Fibroblast of peridontal ligament (primary cell): ENCODE measurements around the gene MED9.

Experiments
- DNase-seq: peaks from one replicate; pipeline ENCODE4 v3.0.0-alpha.2; 2010; ENCODE audit errors: extremely low read depth

Gene MED9

DNA sequence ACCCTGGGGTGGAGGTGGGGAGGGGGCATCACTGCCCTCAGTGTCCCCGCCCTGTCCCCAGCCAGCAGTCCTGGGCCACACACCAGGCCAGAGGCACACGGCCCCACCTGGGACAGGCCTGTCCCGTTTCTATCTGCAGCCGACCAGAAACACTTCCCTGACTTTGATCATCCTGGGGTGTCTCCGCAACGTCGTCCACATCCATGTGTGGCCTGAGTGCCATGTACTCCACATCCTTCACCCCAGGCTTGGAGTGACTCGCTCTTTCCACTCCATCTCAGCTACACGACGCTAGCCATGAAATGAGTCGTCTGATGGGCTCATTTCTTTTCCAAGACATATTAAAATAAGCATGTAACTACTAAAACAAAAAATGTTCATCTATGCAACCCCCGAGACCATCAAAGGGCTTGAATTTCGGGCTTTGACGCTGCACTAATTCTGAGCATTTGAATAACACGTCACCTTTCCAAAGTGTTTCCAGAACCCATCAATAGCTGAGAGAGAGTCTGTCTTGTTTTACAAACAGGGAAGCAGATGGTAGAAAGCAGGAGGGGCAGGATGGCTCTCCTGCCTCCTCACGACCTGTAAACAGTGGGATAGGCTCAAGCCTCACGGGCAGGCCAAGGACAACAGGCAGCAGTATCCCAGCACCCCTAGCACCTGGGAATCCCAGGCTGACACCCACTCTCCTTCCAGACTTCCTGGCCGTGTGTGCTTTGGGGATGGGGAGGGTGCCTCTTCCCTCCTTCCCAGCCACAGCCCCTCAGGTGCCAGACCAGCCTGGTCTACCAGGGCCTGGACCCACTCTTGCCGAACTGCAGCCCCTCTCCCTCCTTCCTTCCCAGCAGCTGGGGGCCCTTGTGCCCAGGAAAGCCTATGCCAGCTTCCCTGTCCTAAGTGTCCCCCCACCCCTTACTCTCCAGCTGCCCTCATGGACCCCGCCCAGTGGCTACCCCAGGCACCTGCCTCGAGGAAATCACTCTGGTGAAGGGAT lies 39.4 kb downstream of the MED9 start:
- peak; percentile 79 for DNase-seq

DNA sequence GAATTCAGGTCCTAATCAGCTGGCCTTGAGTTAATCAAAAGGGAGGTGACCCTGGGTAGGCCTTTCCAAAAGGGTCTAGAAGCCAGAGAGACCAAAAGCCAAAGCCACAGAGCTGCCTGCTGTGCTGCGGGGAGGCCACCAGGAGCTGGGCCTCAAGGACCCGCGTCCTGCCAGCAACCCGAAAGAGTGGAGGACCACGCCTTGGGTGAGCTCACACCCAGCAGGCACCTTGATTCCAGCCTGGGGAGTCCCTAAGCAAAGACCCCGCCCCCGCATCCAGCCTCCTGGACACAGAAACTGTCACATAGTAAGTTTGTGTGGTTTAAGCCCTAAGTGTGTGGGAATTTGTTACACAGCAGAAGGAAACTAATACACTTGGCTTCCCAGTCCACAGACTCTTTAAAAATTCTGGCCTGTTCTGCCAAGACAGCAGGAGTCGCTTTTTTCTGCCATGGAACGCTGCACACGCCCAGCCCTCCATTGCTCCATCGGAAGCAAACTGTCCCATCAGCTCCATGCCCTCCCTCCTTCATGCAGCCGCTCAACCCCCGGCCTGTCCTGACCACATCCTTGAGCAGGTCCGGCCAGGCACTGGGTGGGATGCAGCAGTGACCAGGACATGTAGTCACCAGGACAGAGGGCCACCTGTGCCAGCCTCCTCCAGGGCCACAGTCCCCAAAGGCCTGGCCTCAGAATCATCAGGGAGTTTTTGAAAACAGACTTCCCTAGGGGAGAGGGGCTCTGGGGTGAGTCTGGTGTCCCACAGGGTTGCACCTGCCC lies 40.3 kb downstream of the MED9 start:
- DNase-seq: no peak

DNA sequence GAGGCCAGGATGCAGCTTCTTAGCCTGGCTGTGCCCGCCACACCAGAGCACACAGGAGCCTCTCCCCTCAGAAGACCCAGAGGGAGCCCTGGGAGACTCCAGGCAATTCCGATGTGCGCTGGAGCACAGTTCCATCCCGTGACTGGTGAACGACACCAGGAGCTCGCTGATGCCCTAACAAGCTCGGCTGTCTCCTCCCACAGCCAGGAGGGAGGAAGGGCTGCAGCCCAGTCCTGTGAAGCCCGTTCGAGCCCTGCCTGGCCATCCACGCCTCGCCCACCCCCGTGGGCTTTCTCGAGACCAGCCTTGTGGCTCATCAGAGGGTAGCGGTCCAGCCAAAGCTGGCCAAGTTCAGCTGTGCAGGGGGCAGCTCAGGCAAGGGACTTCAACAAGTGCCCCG lies 41.2 kb downstream of the MED9 start:
- DNase-seq: no peak

DNA sequence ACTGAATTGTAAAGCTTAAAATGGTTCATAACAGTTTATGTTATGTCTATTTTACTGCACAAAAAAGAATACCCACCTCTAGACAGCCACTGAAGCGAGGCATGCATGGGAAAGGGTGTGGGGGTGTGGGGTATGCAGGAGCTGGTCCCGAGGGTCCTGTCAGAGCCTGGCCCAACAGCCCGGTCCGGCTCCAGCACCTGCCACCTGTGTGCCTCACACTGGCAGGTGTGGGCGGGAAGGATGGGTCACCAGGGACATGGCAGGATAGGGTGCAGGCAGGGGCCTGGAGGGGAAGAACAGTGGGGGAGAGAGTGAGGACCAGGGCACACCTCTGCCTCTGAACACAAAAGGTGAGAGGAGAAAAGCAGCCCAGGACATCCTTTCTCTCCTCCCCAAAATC lies 42.2 kb downstream of the MED9 start:
- DNase-seq: no peak

DNA sequence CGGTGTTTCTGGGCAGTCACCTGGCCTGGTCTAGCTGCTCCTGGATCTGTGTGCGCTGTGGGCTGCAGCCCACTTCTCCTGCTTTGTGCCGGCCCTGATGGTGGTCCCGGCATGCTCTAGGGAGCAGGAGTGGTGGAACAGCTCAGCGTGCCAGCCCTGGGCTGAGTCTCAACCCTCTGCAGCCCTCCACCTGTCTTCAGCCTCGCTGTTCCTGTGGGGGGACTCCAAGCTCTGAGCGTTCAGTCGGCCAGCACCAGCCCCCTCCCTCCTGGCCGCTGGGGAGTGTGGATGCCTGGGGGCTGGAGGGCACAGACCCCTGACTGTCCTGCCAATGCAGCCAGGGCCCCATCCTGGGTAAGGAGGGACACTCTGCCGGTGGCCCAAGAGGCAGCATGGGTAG lies 43.1 kb downstream of the MED9 start:
- DNase-seq: no peak

DNA sequence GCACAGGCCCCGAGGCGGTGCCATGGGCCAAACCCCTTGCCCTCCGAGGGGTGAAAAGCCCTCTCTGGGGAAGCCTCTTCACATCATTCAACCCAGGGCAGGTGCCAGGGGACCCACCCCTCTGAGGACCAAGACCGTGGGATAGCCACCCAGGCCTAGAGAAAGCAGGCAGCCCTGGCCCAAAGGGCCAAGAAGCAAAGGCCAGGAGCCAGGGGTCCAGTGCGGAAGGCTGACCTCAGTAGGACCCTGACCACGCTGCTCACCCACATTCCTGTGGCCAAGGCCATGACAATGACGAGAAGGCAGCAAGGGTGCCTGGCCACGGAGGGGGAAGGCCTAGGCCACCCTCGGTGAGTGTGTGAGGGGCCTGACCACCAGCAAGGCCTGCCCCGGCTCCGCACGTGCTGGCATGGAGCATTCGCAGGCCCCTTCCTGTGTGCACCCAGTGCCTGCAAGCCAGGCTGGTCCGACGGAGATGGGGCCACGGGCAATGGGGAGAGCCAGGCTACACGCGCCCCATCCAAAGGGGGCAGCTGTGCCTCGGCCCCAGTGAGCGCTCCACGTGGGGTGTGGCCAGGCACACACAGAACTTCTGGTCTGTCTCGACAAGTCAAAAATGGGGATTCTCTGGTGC lies 43.9 kb downstream of the MED9 start:
- no peak for DNase-seq

DNA sequence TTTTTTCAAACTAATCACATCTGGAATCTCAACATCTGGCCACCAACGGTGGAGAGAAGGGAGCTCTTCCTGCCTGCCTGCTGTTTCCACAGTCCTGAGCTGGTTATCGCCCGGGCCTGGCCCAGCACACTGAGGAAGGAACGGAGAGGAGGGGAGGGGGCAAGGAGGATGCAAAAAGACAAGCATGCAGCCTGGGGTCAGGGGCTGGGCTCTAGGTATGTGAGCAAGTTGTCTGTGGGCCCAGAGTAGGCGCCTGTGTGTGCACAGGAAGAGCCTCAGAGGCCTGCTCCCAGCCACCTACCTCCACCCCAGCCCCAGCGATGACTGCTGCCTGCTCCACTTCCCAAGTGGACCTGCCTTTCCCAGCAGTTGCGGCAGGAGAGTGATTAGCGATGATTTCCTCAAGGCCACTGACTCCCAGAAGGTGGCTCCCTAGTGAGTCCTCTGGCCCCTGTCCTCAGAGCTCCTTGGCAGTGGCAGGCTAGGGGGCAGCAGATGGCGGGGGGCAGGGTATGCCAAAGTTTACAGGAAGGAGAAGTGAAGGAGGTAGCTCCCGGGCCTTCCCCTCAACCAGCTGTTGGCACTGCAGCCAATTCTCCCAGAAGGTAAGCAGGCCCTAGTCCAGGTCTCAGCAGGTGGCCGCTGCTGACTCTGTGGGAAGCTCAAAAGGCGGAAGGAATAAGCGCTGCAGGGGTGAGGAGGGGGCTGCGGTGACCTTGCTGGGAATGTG lies 46.4 kb downstream of the MED9 start:
- DNase-seq: no peak

DNA sequence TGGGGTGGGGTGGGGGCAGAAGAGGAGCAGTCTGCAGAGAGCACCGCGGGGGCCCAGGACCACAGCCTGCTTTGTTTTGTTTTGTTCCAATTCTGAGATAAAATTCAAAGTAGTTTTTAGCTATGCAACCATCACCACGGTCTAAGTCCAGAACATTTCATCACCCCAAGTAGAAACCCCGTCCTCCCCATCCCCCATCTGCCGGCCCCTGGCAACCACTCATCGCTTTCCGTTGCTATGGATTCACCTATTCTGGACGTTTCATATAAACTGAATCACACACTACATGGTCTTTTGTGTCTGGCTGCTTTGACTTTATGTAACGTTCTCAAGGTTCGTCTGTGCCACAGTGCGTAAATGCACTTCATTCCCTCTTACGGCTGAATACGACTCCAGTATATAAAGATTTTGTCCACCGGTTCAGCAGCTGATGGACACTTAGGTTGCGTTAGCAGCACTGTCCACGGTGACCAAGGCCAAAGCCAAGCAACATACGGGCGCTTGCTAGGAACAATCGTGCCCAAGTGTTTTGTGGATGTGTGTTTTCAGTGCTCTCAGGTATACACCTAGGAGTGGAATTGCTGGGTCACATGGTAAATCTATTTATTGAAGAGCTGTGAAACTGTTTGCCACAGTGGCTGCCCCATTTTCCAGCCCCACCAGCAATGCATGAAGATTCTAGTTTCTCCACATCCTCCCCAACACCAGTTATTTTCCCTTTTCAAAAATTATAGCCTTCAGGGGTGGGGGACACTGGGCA lies 47.1 kb downstream of the MED9 start:
- DNase-seq: no peak

DNA sequence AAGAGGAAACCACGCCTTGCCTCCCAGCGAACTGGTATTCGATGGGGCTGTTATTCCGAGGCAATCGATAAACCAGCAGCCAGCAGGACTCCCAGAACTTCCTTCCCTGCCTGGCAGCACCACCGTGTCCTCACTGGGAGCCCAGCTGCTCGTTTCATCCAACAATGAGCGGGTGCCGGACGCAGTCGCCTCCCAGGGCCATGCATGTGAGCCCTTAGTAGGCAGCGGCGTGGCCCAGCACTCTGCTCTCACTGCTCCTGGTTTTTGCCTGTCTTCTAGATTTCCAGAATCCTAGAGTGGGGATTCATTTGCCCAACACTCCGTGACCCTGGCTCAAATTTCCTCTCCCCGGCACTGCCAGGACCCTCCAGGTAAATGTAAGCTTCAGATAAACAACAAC lies 48.5 kb downstream of the MED9 start:
- DNase-seq: no peak

DNA sequence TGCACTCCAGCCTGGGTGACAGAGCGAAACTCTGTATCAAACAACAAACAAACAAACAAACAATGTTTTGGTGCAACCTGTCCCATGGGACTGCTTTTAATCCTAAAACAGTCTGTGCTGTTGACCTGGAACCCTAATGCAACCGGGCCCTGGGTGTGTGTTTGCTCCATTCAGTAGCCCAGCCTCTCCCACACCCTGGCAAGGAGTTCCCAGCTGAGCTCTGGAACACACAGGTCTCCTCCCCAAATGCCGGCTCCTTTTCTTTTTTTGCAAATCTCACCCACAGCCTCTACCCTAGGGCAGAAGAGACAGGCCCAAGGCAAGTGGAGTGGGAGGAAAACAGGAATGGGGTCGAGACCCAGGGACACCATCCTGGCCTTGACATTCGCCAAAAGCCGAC lies 49.2 kb downstream of the MED9 start:
- DNase-seq: no peak

DNA sequence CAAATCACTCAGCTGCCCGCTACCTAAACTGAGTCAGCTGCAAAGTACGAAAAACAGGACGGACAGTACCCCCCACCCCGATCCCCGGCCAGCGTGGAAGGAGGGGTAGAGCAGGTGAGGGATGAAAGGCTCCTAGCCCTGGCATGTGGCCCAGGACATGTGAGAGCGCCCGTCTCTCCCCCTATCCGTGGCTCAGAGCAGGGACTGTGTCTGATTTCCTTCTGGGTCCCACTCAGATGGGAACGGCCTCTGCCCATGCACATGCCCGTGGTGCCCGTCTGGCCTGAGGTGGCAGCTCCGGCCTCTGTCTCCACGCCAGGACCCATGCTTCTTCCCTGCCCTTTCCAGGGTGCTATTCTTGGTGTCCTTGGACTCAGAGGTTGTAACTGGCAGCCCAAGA lies 49.6 kb downstream of the MED9 start:
- DNase-seq: no peak

DNA sequence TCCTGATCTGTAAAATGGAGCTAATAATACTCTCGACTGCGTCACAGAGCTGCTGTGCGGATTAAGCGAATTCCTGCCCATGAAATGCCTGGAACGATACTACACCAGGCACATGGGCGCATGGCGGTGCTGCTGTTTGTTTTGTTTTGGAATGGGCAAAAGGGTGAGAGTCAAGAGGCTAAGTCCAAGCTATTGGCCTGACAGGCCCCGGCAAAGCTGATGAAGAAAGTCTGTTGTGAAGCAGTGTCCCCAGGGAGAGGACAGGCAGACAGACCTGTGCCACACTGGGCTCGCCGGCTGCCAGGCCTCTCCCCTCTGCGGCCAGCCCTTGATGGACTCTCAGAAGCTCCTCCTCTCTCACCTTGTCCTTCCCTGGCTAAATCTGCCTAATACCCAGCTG lies 50.7 kb downstream of the MED9 start:
- no peak for DNase-seq

DNA sequence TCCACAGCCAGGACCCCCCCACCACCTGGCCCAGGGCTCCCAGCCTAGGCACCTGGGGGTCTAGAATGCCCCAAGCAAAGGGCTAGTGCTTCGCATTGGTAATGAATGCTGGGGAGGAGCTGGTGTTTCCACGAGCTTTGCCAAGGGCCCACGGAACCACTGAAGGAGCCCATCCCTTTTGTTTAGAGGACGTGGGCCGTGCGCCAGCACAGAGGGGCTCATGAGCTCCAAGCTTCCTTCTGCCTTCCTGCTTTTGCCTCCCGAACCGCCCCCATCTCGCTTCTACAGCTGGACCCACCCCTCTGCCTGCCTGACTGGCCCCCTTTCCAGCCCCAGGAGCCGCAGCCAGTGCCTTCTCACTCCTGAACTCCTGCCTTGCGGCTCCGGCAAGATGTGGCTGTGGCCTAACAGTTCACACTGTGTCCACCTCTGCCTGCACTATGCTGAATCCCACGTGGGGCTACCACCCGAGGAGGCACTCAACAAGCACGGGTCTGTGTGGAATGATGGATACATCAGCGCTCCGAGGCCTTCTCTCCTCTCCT lies 51.2 kb downstream of the MED9 start:
- DNase-seq: no peak

DNA sequence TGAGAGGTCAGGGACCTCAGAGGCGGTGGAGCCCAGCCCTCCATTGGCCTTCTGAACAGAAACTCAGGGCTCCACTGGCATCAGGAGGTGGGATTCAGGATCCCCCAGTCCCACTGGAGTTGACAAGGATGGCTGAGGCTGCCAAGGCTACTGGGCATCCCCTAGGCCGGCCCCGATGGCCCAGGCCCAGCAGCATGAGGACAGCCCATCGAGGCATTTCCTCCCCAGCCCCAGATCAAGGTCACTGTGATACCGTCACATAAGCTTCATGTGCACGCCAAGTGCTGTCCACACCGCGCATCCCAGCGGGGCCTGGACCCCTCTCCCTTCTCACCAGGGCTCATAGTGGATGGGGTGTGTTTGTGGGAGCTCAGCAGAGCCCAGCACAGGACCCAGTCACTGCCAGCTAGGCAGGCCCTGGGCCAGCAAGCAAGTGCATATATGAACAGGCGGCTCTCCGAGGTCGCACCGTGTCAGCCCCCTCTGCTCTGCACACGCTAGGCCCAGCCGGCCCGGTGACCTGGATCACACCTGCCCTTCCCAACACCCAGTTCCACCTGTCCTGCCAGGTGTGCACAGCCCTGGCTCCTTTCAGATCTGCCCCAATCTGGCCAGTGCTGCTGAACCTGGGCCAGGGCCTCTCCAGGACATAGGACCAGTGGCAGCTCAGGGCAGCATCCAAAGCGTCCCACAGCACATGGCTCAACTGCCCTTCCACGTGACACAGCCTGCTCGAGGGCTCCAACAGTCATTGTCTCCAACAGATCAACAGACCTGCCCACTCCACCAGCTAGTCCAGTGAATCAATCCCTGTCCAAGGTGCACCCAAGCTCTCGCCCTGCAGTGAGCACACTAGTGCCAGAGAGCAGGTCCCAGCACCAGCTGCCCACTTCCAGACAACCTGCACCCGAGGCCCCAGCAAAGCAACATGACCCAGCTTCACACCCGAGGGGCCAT lies 52.2 kb downstream of the MED9 start:
- no peak for DNase-seq

DNA sequence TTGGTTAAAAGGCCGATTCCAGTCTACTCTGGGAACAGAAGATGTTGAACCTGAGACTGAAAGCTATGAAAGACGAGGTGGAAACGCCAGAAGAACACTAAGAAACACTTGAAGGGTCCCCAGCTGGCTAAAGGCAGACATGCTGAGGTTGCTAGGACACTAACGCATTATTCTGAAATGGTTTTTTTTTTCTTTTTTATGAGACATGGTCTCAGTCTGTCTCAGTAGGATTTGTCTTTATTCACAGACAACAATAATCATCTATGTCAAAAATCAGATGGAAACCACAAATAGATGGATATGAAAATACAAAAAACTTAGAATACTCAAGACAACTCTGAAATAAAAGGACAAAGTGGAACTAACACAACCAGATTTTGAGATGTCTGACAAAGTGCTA lies 54.4 kb downstream of the MED9 start:
- DNase-seq: no peak

DNA sequence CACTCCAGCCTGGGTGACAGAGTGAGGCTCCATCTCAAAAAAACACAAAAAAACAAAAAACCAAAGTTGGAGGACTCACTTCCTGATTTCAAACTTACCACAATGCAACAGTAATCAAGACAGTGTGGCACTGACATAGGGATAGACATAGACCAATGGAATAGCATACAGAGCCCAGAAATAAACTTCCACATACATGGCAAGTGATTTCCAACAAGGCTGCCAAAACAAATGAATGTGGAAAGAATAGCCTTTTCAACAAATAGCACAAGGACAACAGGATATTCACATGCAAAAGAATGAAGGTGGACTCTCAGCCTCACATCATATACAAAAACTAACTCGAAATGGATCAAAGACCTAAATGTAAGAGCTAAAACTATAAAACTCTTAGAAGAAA lies 56.2 kb downstream of the MED9 start:
- DNase-seq: no peak

DNA sequence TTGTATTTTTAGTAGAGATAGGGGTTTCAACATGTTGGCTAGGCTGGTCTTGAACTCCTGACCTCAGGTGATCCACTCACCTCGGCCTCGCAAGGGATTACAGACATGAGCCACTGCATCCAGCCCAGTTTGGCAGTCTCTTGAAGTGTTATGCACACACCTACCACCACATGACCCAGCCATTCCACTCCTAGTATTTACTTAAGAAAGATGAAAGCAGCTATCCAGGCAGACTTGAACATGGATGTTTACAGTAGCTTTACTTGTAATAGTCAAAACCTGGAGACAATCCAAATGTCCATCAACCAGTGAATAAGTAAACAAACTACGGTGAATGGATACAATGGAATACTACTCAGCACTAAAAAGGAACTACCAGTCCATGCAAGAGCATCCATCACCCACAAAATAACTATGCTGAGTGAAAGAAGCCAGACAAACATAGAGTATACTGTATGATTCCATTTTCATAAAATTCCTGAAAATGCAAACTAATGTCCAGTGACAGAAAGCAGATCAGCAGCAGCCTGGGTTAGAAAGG lies 57.2 kb downstream of the MED9 start:
- no peak for DNase-seq

DNA sequence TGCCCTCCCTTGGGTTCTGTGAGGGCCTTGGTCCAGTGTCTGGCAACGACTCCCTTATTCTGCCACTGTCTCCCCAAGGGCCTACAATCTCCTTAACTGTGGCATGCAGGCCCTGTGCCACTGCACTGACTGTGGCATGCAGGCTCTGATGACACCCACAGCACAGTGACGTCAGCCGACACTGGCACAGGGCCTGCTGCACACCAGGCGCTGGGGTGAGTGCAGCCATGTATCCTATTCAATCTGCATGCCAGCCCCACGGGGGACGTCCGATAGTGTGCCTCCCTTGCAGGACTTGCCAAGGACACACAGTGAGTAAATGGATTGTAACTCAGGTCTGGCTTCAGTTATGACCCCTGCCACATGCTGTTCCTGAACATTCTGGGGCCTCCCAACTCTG lies 59.2 kb downstream of the MED9 start:
- peak; percentile 36 for DNase-seq

DNA sequence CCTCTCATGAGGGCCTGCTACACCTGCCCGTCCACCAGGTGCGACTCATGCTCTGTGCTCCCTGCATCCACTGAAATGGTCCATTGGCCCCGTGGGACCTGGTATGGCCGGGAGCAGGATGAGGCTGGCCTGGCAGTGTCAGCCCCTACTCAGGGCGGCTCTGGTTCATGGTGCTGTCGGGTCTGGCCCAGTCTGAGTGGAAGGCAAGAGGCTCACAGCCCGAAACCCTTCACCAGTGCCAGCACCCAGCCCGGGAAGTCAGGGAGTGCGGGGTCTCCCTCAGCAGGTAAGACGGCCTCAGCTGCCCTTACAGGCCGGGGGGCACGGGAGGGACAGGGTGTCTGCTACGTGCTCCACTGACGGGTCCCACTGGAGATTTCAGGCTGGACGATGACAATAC lies 59.9 kb downstream of the MED9 start:
- no peak for DNase-seq
